ENCODE results near the gene CLASRP. TPM values are rescaled to one million over a fixed set of nuclear protein-coding genes. Genes with fewer than 3 reads are reported as not detected.

The CLASRP gene
- polyA plus RNA-seq, 2 of the 4 experiments (the other 2 are of a cell fraction): 39.0 to 86.4 TPM

- DNase-seq (ENCODE audit: low read depth in 1 of 2, low spot score in 1 of 2): no peak
- Histone ChIP-seq H3K27ac (no peak overlapping the region), H3K9me3 (no peaks in the 10 kb centered on the region), H3K4me3 (no peak overlapping the region), H3K4me1 (peaks cover 8% of the 10 kb centered on the region; the same call in 2 of the 3 replicates), H3K4me2 (no peak overlapping the region)
- WGBS (ENCODE audit: missing lambda C conversion rate): 86% methylated on average over 12 of the region's 12 CpGs
- FAIRE-seq: no peak
- no peak for ATAC-seq
- TF ChIP-seq RCOR1 (IDR thresholded peaks at IDR 0.05; ENCODE audit: low read depth, low read length) (no peak), POLR2A (IDR thresholded peaks at IDR 0.05; ENCODE audit: low read length) (no peak), EHMT2 (IDR thresholded peaks at IDR 0.05; ENCODE audit: low read depth) (no peak), ESRRA (IDR thresholded peaks at IDR 0.05; ENCODE audit: borderline replicate concordance, low read length) (no peak), HOXB5 (CRISPR knock-in tag; IDR thresholded peaks at IDR 0.05) (no peak), ZC3H11A (IDR thresholded peaks at IDR 0.05) (no peak), CBX2 (IDR thresholded peaks at IDR 0.05; ENCODE audit: borderline replicate concordance, low read depth) (no peak), ZSCAN20 (CRISPR knock-in tag; IDR thresholded peaks at IDR 0.05) (no peak), MAFK (IDR thresholded peaks at IDR 0.05; ENCODE audit: partially characterized antibody) (no peak), EHF (CRISPR knock-in tag; IDR thresholded peaks at IDR 0.05) (no peak), PHF8 (IDR thresholded peaks at IDR 0.05; ENCODE audit: borderline replicate concordance, low read depth) (no peak), HDAC2 (IDR thresholded peaks at IDR 0.05) (no peak), CHD4 (IDR thresholded peaks at IDR 0.05; ENCODE audit: borderline replicate concordance) (no peak), CHD2 (IDR thresholded peaks at IDR 0.05; ENCODE audit: low read length, partially characterized antibody) (no peak), TFCP2L1 (CRISPR knock-in tag; IDR thresholded peaks at IDR 0.05) (no peak), RFX5 (IDR thresholded peaks at IDR 0.05) (no peak)
- TF ChIP-seq, protein P1, sequence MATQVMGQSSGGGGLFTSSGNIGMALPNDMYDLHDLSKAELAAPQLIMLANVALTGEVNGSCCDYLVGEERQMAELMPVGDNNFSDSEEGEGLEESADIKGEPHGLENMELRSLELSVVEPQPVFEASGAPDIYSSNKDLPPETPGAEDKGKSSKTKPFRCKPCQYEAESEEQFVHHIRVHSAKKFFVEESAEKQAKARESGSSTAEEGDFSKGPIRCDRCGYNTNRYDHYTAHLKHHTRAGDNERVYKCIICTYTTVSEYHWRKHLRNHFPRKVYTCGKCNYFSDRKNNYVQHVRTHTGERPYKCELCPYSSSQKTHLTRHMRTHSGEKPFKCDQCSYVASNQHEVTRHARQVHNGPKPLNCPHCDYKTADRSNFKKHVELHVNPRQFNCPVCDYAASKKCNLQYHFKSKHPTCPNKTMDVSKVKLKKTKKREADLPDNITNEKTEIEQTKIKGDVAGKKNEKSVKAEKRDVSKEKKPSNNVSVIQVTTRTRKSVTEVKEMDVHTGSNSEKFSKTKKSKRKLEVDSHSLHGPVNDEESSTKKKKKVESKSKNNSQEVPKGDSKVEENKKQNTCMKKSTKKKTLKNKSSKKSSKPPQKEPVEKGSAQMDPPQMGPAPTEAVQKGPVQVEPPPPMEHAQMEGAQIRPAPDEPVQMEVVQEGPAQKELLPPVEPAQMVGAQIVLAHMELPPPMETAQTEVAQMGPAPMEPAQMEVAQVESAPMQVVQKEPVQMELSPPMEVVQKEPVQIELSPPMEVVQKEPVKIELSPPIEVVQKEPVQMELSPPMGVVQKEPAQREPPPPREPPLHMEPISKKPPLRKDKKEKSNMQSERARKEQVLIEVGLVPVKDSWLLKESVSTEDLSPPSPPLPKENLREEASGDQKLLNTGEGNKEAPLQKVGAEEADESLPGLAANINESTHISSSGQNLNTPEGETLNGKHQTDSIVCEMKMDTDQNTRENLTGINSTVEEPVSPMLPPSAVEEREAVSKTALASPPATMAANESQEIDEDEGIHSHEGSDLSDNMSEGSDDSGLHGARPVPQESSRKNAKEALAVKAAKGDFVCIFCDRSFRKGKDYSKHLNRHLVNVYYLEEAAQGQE (IDR thresholded peaks at IDR 0.05): no peak
- TF ChIP-seq, protein P2, sequence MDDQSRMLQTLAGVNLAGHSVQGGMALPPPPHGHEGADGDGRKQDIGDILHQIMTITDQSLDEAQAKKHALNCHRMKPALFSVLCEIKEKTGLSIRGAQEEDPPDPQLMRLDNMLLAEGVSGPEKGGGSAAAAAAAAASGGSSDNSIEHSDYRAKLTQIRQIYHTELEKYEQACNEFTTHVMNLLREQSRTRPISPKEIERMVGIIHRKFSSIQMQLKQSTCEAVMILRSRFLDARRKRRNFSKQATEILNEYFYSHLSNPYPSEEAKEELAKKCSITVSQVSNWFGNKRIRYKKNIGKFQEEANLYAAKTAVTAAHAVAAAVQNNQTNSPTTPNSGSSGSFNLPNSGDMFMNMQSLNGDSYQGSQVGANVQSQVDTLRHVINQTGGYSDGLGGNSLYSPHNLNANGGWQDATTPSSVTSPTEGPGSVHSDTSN (IDR thresholded peaks at IDR 0.05): no peak
- ChIA-PET POLR2A (no interaction called here), CTCF (interaction anchor here (0.6 to 3.4 kb wide), 5 partner anchors 10 to 369 kb away, joined by 3 to 13 read pairs (median 4); no protein-coding TSS in a partner anchor)
These were observed 68.8 kb downstream of the CLASRP start for GRCh38 chr19:45107621-45108150.

DNA sequence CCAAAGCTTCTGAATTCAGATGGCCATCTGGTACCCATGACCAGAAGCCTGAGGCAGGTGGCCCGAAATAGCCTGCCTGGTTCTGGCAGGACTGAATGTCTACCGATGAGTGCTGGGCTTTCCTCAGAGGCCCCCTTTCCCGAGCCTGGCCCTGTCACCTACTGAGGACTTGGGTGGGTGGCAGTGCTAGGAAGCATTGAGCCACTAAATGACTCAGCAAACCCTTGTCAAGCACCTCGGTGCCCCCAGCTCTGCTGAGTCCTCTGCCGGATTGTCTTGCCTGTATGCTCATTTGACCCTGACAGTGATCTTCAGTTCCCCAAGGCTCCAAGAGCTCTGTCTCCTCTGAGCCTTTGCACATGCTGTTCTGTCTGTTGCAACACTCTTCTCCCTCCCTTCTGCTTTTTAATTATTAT, 72.0 kb downstream of the CLASRP start:
- peaks cover 15% of the 10 kb centered on the region for H3K4me1 ChIP-seq
- H3K27ac ChIP-seq: peak overlapping the region in 1 of 2 experiments; percentile 51; a peak in 3 of 6 replicates
- 79% methylated on average over 5 of the region's 5 CpGs for WGBS (ENCODE audit: missing lambda C conversion rate)
- no peak overlapping the region for H3K4me2 ChIP-seq
- ChIA-PET POLR2A (no interaction called here), CTCF (interaction anchor here (0.9 to 1.6 kb wide), 5 partner anchors 9 to 33 kb away, joined by 3 to 8 read pairs (median 5); no protein-coding TSS in a partner anchor)
- FAIRE-seq (no peak), DNase-seq (ENCODE audit: low read depth in 1 of 2, low spot score in 1 of 2) (no peak), ATAC-seq (no peak)
- TF ChIP-seq RAD21 (conservative IDR thresholded peaks at IDR 0.05 in 1 of 2, IDR thresholded peaks at IDR 0.05 in 1 of 2) (no peak), POLR2A (IDR thresholded peaks at IDR 0.05; ENCODE audit: low read length) (no peak), EP300 (IDR thresholded peaks at IDR 0.05) (no peak), RNF2 (IDR thresholded peaks at IDR 0.05; ENCODE audit: borderline replicate concordance, low read depth) (no peak), HOXB13 (CRISPR knock-in tag; IDR thresholded peaks at IDR 0.05; ENCODE audit: low read depth) (no peak), HMGXB4 (CRISPR knock-in tag; IDR thresholded peaks at IDR 0.05; ENCODE audit: borderline replicate concordance) (no peak), MAFK (IDR thresholded peaks at IDR 0.05; ENCODE audit: partially characterized antibody) (peak; percentile 13), CBX2 (IDR thresholded peaks at IDR 0.05; ENCODE audit: borderline replicate concordance, low read depth) (no peak)
- no peak overlapping the region for H3K4me3 ChIP-seq
- H3K9me3 ChIP-seq: no peaks in the 10 kb centered on the region

All from A549 (cell line).